Hepatic stellate cell (primary cell): ENCODE data around the gene CYP4F22.
"Not testable (repeated sequence)": the region's sequence is repeated elsewhere in the genome, so short reads cannot be mapped to it uniquely, and the experiment has no call there.

Source experiments
- DNase-seq: peaks from one replicate; pipeline ENCODE4 v3.0.0; 2011; ENCODE audit warnings: low spot score

The CYP4F22 gene

DNA sequence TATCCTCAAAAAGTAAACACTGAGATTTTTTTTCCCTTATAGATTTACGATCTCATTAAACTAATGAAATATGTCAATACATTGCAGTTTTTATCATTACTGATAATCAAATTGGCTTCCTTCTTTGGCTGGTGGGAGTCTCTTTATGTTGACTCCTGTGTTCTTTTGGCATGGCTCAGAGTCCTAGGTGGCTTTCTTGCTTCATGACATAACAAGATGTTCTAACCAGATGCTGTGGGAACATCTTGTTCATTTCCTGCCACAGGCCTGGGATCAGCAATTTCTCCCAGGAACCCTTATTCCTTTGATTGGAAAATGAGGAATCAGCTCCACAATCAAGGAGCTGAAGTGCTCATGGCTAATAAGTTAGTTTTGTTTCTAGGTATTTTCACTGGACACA, 13.2 kb upstream of the CYP4F22 start:
- DNase-seq: no peak

- no peak for DNase-seq
Measured at GRCh38 chr19:15498156-15498858, 10.0 kb upstream of the CYP4F22 start.

DNA sequence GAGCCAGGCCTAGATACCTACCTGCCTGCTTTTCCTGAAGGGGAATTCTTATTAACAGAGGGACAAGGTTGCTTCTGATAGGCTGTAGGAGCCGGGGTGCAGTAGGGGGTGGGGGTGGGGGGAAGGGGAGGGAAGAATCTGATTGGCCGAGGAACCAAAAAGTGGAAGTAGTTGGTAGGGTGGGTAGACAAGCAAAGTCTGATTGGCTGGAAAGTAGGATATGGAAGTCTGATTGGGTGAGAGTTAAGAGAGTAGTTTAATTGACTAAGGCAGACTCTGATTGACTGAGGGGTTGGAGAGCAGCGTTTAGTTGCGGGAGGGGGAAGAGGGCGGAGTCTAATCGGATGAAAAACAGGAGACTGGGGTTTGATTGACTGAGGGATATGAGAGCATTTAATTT, 9.4 kb upstream of the CYP4F22 start:
- DNase-seq: no peak

GRCh38 chr19:15501596-15501995, 6.7 kb upstream of the CYP4F22 start:
- DNase-seq: no peak

- DNase-seq: no peak
Measured at GRCh38 chr19:15502264-15502663, 6.1 kb upstream of the CYP4F22 start.

DNA sequence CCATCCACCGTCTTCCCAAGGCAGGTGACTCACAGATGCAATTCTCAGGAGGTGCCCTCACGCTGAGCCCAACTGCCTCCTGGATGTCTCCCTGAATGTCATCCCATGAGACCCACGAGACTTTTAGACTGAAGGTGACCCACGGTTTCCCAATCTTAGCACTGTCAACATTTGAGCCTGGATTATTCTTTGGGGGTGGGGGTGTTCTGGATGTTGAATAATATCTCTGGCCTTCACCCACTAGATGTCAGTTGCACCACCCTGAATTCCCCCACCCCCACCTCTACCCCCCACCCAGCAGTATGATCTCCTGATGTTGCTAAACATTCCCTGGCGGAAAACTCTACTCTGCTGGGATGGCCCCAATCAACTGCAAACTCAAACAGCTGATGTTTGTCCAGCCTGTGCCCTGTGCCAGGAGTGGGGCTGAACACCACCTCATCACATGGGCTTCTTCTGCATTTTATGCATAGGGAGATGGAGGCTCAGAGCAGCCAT, 2.2 kb upstream of the CYP4F22 start:
- no peak for DNase-seq

- no peak for DNase-seq
Measured at GRCh38 chr19:15507068-15508034, 974 bp upstream of the CYP4F22 start.

DNA sequence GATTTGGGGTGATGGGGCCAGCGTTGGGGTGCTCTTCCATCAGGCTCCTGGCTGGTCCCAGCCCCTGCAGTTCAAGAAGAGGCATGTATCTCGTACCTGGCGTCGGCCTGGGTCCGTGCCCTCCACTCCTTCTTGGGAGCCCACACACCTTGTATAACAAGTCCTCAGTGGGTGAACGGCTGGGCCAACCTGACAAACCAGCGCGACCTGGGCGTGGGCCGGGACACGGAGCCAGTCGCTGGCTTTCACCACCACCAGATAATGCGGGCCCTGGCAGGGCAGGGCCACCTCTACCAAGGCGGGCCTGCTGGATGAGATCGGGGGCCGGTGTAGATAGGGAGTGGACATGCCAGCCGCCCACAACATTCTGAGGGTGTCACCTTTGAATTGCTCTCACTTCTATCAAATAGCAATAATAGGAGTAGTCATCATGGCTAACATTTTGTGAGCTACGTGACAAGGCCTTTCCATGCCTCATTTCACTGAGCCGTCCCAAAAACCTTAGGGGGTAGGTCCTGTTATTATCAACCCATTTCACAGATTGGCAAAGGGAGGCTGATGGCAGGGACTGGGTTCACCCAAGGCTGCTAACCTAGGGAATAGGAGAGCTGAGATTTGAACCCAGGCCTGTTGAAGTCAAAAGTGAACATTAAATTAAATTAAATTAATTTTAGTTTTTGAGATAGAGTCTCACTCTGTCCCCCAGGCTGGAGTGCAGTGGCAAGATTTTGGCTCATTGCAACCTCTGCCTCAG, 3.5 kb downstream of the CYP4F22 start:
- DNase-seq: no peak

DNA sequence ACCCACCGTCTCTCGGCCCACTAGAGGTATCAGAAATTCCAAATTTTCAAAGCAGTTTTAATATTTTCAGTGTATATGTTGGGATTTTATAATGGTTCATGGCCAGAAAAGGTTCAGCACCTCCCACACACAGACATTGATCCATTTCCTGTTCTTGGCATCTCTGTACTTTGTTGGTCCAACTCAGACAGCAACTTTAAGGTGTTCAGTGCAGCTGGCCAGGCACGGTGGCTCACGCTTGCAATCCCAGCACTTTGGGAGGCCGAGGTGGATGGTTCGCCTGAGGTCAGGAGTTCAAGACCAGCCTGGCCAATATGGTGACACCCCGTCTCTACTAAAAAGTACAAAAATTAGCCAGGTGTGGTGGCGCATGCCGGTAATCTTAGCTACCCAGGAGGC, 6.9 kb downstream of the CYP4F22 start:
- not testable (repeated sequence) for DNase-seq

DNA sequence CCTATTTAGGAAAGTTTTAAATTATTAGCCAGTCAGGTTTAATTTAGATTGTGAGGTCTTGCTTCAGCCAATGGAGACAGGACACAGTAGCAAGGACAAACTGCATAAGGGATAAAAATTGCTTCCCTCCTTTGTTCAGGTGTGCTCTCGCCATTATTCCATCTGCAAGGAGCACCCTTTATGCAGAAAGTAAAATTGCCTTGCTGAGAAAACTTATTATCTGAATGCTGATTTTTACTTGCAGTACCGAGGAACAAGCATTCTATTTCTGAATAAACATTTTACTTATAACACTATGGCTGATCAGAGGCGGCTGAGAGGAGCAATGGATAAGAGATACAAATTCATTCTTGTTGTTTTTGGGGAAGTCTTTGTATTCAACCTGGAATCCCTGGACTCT, 8.0 kb downstream of the CYP4F22 start:
- DNase-seq: no peak

GRCh38 chr19:15517778-15518177, 9.5 kb downstream of the CYP4F22 start:
- DNase-seq: no peak

- DNase-seq: no peak
Measured at GRCh38 chr19:15519433-15519976, 11.2 kb downstream of the CYP4F22 start.

GRCh38 chr19:15524781-15525180, 16.5 kb downstream of the CYP4F22 start:
- no peak for DNase-seq

- no peak for DNase-seq
Measured at GRCh38 chr19:15525291-15525690, 17.0 kb downstream of the CYP4F22 start.

- DNase-seq: no peak
Measured at GRCh38 chr19:15526408-15526807, 18.1 kb downstream of the CYP4F22 start.

- no peak for DNase-seq
Measured at GRCh38 chr19:15527705-15528104, 19.4 kb downstream of the CYP4F22 start.

- DNase-seq: no peak
Measured at GRCh38 chr19:15529774-15530372, 21.5 kb downstream of the CYP4F22 start.

- DNase-seq: no peak
Measured at GRCh38 chr19:15532779-15533521, 24.6 kb downstream of the CYP4F22 start.

- not testable (repeated sequence) for DNase-seq
Measured at GRCh38 chr19:15533522-15533830, 25.2 kb downstream of the CYP4F22 start.

GRCh38 chr19:15534957-15535864, 26.9 kb downstream of the CYP4F22 start:
- DNase-seq: no peak
